Endothelial cell of umbilical vein (primary cell): ENCODE measurements around the gene JAG2. TPM values are rescaled to one million over a fixed set of nuclear protein-coding genes. Genes with fewer than 3 reads are reported as not detected.

Source experiments
- BruUV-seq: library from RNA; stranded (reverse); fragments of 400-500 nt; replicated peaks from 2 replicates; lab custom pipeline; 2021; lab: Mats Ljungman, UMichigan
- CTCF ChIA-PET: fragments of 300-600, 350-600 bp; sonication (Branson Sonifier 250); formaldehyde crosslinking; loops from one replicate; lab custom pipeline; 2021; ENCODE audit warnings: antibody characterized with exemption, inconsistent platforms; lab: Charles Lee
- POLR2A ChIA-PET: fragments of 300-600, 350-600 bp; sonication (Branson Sonifier 250); formaldehyde crosslinking; loops from one replicate; lab custom pipeline; 2021; ENCODE audit warnings: antibody characterized with exemption, inconsistent platforms; lab: Charles Lee
- DNase-seq: peaks from one replicate; pipeline ENCODE4 v3.0.0-alpha.2; 2011; ENCODE audit warnings: low read depth, low spot score
- FAIRE-seq: peaks from 2 replicates; lab custom pipeline; 2011; peaks lifted over from hg19 to GRCh38; lab: Jason Lieb, UNC
- H2AFZ ChIP-seq: 2 replicates; pipeline ENCODE4 v1.6.0; 2012; ENCODE audit warnings: low read depth, low read length, control low read depth, inconsistent platforms
- H3K27ac ChIP-seq: 2 replicates; pipeline ENCODE4 v1.5.1; 2011; ENCODE audit warnings: low read depth, mild to moderate bottlenecking, control low read depth, low read length, moderate library complexity; ENCODE audit not compliant: insufficient read depth
- H3K27me3 ChIP-seq, 2 experiments: 2 replicates each; pipeline versions ENCODE4 v1.6.0 to v1.6.1; 2011; ENCODE audit warnings: low read length in 2 of 2, mixed read lengths in 1 of 2; ENCODE audit not compliant: control insufficient read depth in 2 of 2, insufficient read depth in 2 of 2
- H3K36me3 ChIP-seq, 2 experiments: 2 replicates in 1 of 2; 3 replicates in 1 of 2; pipeline ENCODE4 v1.5.1; 2011; ENCODE audit warnings: low read length in 2 of 2, mild to moderate bottlenecking in 1 of 2, moderate library complexity in 1 of 2; ENCODE audit not compliant: control insufficient read depth in 2 of 2, insufficient read depth in 2 of 2; ENCODE audit errors: extremely low read depth in 1 of 2
- H3K4me1 ChIP-seq: 3 replicates; pipeline ENCODE4 v1.5.1; 2011; ENCODE audit warnings: mild to moderate bottlenecking, low read length; ENCODE audit not compliant: control insufficient read depth, insufficient read depth; ENCODE audit errors: extremely low read depth
- H3K4me2 ChIP-seq: 2 replicates; pipeline ENCODE4 v1.6.1; 2011; ENCODE audit warnings: low read length, control low read depth, mixed read lengths; ENCODE audit not compliant: insufficient read depth
- H3K4me3 ChIP-seq, 3 experiments: fragments of 200-600 bp in 1 of 3; sonication (generic), shearing (Covaris generic) in 1 of 3; replicated peaks in 1 of 3; 2 replicates each; pipeline ENCODE4 v1.5.1; 2011 to 2016; ENCODE audit warnings: control low read depth in 3 of 3, low read length in 3 of 3, mild to moderate bottlenecking in 2 of 3, inconsistent platforms in 1 of 3, low read depth in 1 of 3, moderate library complexity in 1 of 3; ENCODE audit not compliant: insufficient read depth in 1 of 3
- H3K79me2 ChIP-seq: 2 replicates; pipeline ENCODE4 v1.6.0; 2012; ENCODE audit warnings: low read length, inconsistent platforms; ENCODE audit not compliant: control insufficient read depth, insufficient read depth
- H3K9ac ChIP-seq: replicated peaks from 2 replicates; pipeline ENCODE3; 2011; ENCODE audit warnings: low read length, control low read depth; ENCODE audit not compliant: insufficient read depth; ENCODE audit errors: extremely low read depth
- H3K9me1 ChIP-seq: replicated peaks from 3 replicates; pipeline ENCODE4 v1.6.0; 2011; ENCODE audit warnings: mild to moderate bottlenecking, low read length; ENCODE audit not compliant: control insufficient read depth, insufficient read depth; ENCODE audit errors: extremely low read depth
- H3K9me3 ChIP-seq: replicated peaks from 2 replicates; pipeline ENCODE4 v1.5.1; 2012; ENCODE audit warnings: low read length, inconsistent platforms; ENCODE audit not compliant: control insufficient read depth, insufficient read depth
- H4K20me1 ChIP-seq: replicated peaks from 2 replicates; pipeline ENCODE3; 2011; ENCODE audit warnings: mild to moderate bottlenecking, low read length; ENCODE audit not compliant: control insufficient read depth, insufficient read depth; ENCODE audit errors: extremely low read depth
- EZH2 ChIP-seq: IDR thresholded peaks from 2 replicates; pipeline ENCODE4 v1.6.1; 2012; ENCODE audit warnings: borderline replicate concordance, low read depth, mild to moderate bottlenecking, moderate library complexity, low read length, inconsistent platforms; ENCODE audit not compliant: severe bottlenecking
- FOS ChIP-seq: IDR thresholded peaks from 2 replicates; pipeline ENCODE4 v1.6.1; 2011; ENCODE audit warnings: mild to moderate bottlenecking, low read length, moderate library complexity, borderline replicate concordance; ENCODE audit not compliant: insufficient read depth
- GATA2 ChIP-seq: IDR thresholded peaks from 2 replicates; pipeline ENCODE4 v1.7.0; 2011; ENCODE audit warnings: low read depth, mild to moderate bottlenecking, moderate library complexity, mixed read lengths, low read length; ENCODE audit not compliant: insufficient read length, insufficient read depth
- JUN ChIP-seq: IDR thresholded peaks from 2 replicates; pipeline ENCODE4 v1.6.1; 2011; ENCODE audit warnings: borderline replicate concordance, low read depth; ENCODE audit not compliant: insufficient read length, insufficient read depth
- MYC ChIP-seq: IDR thresholded peaks from one replicate; pipeline ENCODE4 v1.6.1; 2011; ENCODE audit warnings: mild to moderate bottlenecking, low read depth, low read length
- POLR2A ChIP-seq: IDR thresholded peaks from 2 replicates; pipeline ENCODE4 v1.6.1; 2012; ENCODE audit warnings: low read depth, mild to moderate bottlenecking, control low read depth, low read length
- POLR2AphosphoS5 ChIP-seq: IDR thresholded peaks from 2 replicates; pipeline ENCODE4 v1.6.1; 2012; ENCODE audit warnings: low read depth, mild to moderate bottlenecking, control low read depth, low read length, moderate library complexity; ENCODE audit not compliant: insufficient read depth
- dilution Hi-C: fragments of 300-500 bp; cut with MboI; formaldehyde crosslinking; loops from one replicate; pipeline ENCODE4 v1.15.0; 2019; ENCODE audit warnings: low sequenced_read_pairs; ENCODE audit not compliant: extremely low pct_ligation_motif_present
- intact Hi-C: fragments of 100-400 bp; cut with micrococcal nuclease; formaldehyde crosslinking; loops from one replicate; pipeline ENCODE4 v1.10.0; 2022
- polyA plus RNA-seq, 4 experiments: library from polyadenylated mRNA; depleted of rRNA in 3 of 4; stranded (reverse) in 3 of 4; unstranded in 1 of 4; fragments of >200 nt; gene quantifications; 2 replicates each; pipeline versions ENCODE4 v1.2.1 to v1.2.3, GENCODE V29; 2011 to 2012; ENCODE audit warnings: missing spikeins in 1 of 4
- total RNA-seq: library from RNA; stranded (reverse); gene quantifications from 2 replicates; pipeline ENCODE4 v1.2.3, GENCODE V29; 2021
- TF ChIP-seq, protein P1 (sequence below), 2 donors: IDR thresholded peaks; 1 replicate in 1 of 2; 2 replicates in 1 of 2; pipeline ENCODE4 v1.5.1; 2011; ENCODE audit warnings: low read length in 2 of 2, mild to moderate bottlenecking in 2 of 2, moderate library complexity in 2 of 2, control low read depth in 1 of 2, inconsistent platforms in 1 of 2, low read depth in 1 of 2; ENCODE audit not compliant: insufficient read depth in 1 of 2; ENCODE audit errors: extremely low read depth in 1 of 2
- TF ChIP-seq, protein P2 (sequence below): IDR thresholded peaks from 2 replicates; pipeline ENCODE4 v1.6.1; 2011; ENCODE audit not compliant: insufficient read depth, insufficient read length

The JAG2 gene
- total and polyA plus RNA-seq, 2 donors (not counting 3 experiments of a cell fraction or from before 2014, with no cell fraction given) = 105 to 128 TPM

DNA sequence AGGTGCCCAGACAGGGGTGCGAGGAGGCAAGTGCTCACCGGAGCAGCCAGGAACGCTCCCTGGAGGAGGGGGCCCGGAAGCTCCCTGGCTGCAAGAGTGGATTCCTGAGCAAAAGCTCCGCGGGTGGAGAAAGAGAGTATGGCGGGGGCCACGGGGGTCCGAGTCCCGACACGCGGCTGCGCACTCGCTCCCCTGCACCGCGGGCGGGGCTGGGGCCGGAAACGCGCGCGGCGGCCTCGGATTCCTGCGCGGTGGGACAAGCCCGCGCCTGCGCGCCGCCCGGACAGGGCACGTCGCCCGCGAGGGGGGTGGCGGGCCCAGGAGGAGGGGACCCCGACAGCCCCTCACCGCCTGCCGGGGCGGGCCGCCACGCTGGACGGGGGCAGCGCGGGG, 75.5 kb downstream of the JAG2 start:
- peak overlapping the region; percentile 74 for H2AFZ ChIP-seq
- TF ChIP-seq, protein P1, sequence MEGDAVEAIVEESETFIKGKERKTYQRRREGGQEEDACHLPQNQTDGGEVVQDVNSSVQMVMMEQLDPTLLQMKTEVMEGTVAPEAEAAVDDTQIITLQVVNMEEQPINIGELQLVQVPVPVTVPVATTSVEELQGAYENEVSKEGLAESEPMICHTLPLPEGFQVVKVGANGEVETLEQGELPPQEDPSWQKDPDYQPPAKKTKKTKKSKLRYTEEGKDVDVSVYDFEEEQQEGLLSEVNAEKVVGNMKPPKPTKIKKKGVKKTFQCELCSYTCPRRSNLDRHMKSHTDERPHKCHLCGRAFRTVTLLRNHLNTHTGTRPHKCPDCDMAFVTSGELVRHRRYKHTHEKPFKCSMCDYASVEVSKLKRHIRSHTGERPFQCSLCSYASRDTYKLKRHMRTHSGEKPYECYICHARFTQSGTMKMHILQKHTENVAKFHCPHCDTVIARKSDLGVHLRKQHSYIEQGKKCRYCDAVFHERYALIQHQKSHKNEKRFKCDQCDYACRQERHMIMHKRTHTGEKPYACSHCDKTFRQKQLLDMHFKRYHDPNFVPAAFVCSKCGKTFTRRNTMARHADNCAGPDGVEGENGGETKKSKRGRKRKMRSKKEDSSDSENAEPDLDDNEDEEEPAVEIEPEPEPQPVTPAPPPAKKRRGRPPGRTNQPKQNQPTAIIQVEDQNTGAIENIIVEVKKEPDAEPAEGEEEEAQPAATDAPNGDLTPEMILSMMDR (IDR thresholded peaks at IDR 0.05; ENCODE audit: extremely low read depth in 1 of 2, insufficient read depth in 1 of 2, low read depth in 1 of 2, low read length in 2 of 2) = no peak
- TF ChIP-seq POLR2AphosphoS5 (peak; percentile 66), POLR2A (peak; percentile 48)
- dilution Hi-C loops = no loop called here
- intact Hi-C loops = loop anchor here (1.0 kb wide), 2 partner anchors 76 to 106 kb away; no protein-coding TSS in a partner anchor
- peak overlapping the region; percentile 29 for H3K9ac ChIP-seq
- H4K20me1 ChIP-seq = no peaks in the 10 kb centered on the region
- H3K27ac ChIP-seq = no peak overlapping the region
- POLR2A ChIA-PET = no interaction called here
- DNase-seq = peak; percentile 35
- no peaks in the 10 kb centered on the region for H3K9me3 ChIP-seq
- H3K9me1 ChIP-seq = no peaks in the 10 kb centered on the region
- peaks cover 16% of the 10 kb centered on the region for H3K4me1 ChIP-seq
- no peaks in the 10 kb centered on the region for H3K36me3 ChIP-seq
- H3K4me3 ChIP-seq = peak overlapping the region; percentile 15 to 61 (median 18)
- peak; percentile 84 for FAIRE-seq
- no peaks in the 10 kb centered on the region for H3K27me3 ChIP-seq
- H3K79me2 ChIP-seq = no peaks in the 10 kb centered on the region
- CTCF ChIA-PET = no interaction called here
- no TSS peak for BruUV-seq
- peak overlapping the region; percentile 63 for H3K4me2 ChIP-seq

DNA sequence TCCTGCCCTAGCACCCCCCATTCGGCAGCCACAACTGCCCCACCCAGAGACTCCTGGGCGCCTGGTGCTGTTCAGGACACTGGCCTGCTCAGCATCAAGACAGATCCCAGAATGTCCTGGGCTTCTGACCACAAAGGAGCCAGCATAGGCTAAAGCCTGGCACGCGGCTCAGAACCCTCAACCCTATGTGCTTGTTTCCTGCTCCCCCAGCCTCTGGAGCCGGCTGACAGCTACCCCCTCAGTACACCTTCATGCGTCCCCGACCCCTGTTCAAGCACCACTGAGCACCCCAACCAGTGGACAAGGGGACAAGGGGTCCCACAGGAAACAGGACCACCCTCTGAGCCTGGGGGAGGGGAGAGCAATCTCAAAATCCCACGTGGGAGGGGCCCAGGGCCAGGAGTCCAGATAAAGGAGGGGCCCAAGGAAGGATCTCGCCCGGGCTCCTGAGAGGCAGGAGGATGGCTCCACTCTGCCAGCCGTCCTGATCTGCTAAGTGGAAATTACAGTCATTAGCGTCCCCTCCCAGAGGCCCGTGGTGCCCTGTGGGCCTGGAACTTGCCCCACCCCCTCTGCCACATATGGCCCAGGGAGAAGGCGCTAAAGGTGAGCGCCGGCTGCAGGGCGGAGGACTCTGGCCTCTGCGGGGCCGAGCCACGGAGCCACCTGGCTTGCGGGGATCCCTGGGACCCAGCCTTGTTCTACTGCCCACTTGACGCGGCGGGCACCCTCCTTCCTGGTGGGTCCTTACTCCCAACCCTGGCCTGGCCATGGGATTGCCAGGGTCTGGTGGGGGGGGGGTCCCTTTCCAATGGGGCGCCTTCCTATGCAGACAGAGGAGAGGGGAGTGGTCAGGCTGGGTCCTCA, 76.2 kb downstream of the JAG2 start:
- intact Hi-C loops = loop anchor here (1.0 kb wide), 2 partner anchors 77 to 107 kb away; no protein-coding TSS in a partner anchor
- FAIRE-seq (peak; percentile 28), DNase-seq (no peak)
- Histone ChIP-seq H2AFZ (peak overlapping the region; percentile 74), H3K27ac (no peak overlapping the region), H3K79me2 (no peaks in the 10 kb centered on the region), H3K4me2 (peak overlapping the region; percentile 63), H3K9ac (peak overlapping the region; percentile 29), H3K9me1 (no peaks in the 10 kb centered on the region), H3K4me3 (peak overlapping the region; percentile 15 to 61 (median 18)), H3K36me3 (no peaks in the 10 kb centered on the region), H3K9me3 (no peaks in the 10 kb centered on the region), H3K27me3 (no peaks in the 10 kb centered on the region), H4K20me1 (no peaks in the 10 kb centered on the region), H3K4me1 (peaks cover 22% of the 10 kb centered on the region)
- BruUV-seq = no TSS peak
- ChIA-PET POLR2A (no interaction called here), CTCF (interaction anchor here (0.7 to 2.5 kb wide), 3 partner anchors 103 to 260 kb away, joined by 5 to 23 read pairs (median 14); partner anchors contain the start of gene BTBD6)
- dilution Hi-C loops = no loop called here
- TF ChIP-seq POLR2A (no peak), JUN (no peak), POLR2AphosphoS5 (no peak), MYC (no peak), GATA2 (no peak), EZH2 (no peak), FOS (no peak)
- TF ChIP-seq, protein P2, sequence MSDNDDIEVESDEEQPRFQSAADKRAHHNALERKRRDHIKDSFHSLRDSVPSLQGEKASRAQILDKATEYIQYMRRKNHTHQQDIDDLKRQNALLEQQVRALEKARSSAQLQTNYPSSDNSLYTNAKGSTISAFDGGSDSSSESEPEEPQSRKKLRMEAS = no peak
- TF ChIP-seq, protein P1 (IDR thresholded peaks at IDR 0.05; ENCODE audit: extremely low read depth in 1 of 2, insufficient read depth in 1 of 2, low read depth in 1 of 2, low read length in 2 of 2) = no peak
